Stimulated activated effector memory CD8-positive, alpha-beta T cell treated with anti-CD3 and anti-CD28 coated beads, Interleukin-12 subunit alpha, Interleukin-12 subunit beta, amount 100 ng/mL, for 72 hours (primary cell): Measurements from ENCODE around the gene KRTAP10-7.
"Not testable (repeated sequence)": the region's sequence is repeated elsewhere in the genome, so short reads cannot be mapped to it uniquely, and the experiment has no call there.

Experiments used
- ATAC-seq: fragments of 150-1000 bp; cut with Tn5 transposase; 2 replicates; pipeline ENCODE4 v1.10.0; 2021
- DNase-seq, 2 donors: peaks; one replicate each; pipeline ENCODE4 v3.0.0; 2021 to 2022; ENCODE audit warnings: low spot score in 2 of 2
- H3K27ac Mint-ChIP-seq: one replicate; pipeline ENCODE4 v1.8.0; 2022; ENCODE audit warnings: mild to moderate bottlenecking, mixed read lengths
- H3K36me3 Mint-ChIP-seq: one replicate; pipeline ENCODE4 v1.8.0; 2022; ENCODE audit warnings: mild to moderate bottlenecking, mixed read lengths
- H3K4me1 Mint-ChIP-seq: one replicate; pipeline ENCODE4 v1.8.0; 2022; ENCODE audit warnings: mixed read lengths
- H3K4me3 Mint-ChIP-seq: one replicate; pipeline ENCODE4 v1.8.0; 2022; ENCODE audit warnings: mild to moderate bottlenecking, mixed read lengths
- H3K9me3 Mint-ChIP-seq: one replicate; pipeline ENCODE4 v1.8.0; 2022; ENCODE audit warnings: mixed read lengths

The KRTAP10-7 gene

DNA sequence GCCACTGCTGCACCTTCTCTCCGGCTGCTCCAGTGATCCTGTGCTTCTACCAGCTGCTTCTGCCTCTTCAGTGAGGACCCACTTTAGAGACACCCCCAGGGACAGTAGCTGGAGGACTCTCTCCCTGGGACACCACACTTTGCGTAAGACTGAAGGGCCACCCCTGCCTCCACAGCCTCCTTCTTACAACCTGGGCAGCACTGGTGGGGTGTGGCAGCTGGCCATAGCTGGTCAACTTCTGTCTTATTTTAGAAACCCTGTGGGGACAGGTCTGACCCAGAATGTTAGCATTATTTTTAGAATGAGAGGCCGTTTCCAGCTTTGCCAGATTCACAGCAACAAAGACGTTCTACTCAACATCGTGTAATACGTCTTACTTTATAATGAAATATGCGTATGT lies 25.4 kb downstream of the KRTAP10-7 start:
- Mint-ChIP-seq H3K9me3 (peaks cover 32% of the 10 kb centered on the region), H3K4me3 (no peak overlapping the region), H3K4me1 (peaks cover 45% of the 10 kb centered on the region), H3K36me3 (no peaks in the 10 kb centered on the region), H3K27ac (no peak overlapping the region)
- no peak for DNase-seq
- no peak for ATAC-seq

DNA sequence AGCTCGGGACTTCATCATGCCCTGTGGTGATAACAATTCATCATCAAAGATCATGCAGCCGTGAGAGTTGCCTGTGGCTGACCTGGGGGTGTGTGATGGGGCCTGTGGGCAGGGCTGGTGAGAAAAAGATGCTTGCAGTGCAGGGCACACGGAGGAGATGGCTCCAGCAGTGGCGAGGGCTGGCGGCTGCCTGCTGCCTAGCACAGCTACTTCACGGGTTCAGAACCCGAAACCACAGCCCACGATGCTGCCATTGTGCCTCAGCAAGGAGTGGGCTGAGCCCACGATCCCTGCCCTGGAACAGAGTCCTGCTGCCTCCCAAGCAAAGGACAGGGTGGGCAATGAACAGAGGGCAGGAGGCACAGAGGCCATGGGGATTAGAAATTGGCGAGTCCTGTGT lies 25.9 kb downstream of the KRTAP10-7 start:
- peaks cover 36% of the 10 kb centered on the region for H3K9me3 Mint-ChIP-seq
- H3K4me3 Mint-ChIP-seq: peak overlapping the region; percentile 22
- DNase-seq (peak in 1 of 2 donors; percentile 17), ATAC-seq (peak; percentile 94)
- H3K36me3 Mint-ChIP-seq: no peaks in the 10 kb centered on the region
- H3K27ac Mint-ChIP-seq: no peak overlapping the region
- H3K4me1 Mint-ChIP-seq: peaks cover 45% of the 10 kb centered on the region

DNA sequence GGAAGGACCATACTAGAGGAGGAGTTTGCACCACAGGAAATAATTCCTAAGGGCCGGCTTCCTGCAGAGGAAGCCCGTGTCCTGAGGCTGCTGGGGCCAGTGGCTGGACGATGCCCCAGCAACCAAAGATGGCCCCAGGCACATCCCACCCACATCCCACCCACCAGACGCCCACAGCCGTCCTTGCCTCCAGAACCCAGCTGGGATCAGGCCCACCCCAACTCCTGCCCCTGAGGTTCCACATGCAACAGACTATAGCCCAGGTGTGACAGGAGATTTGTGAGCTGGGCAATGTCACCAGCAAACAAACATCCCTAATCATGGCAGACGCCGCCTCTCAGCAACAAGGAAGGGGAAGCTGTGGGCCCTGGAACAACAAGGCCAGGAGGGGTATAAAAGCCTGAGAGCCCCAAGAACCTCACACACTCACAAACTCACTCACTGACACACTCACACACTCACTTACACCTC lies 26.3 kb downstream of the KRTAP10-7 start, which contains the start of gene KRTAP10-9:
Gene KRTAP10-9, plus strand, starts transcription at position 421 of the 471 bp plus-strand sequence. CDS start 79 bp downstream, outside the sequence.
- peaks cover 39% of the 10 kb centered on the region for H3K9me3 Mint-ChIP-seq
- no peak for ATAC-seq
- H3K4me3 Mint-ChIP-seq: peak within 1 kb of the TSS; percentile 22
- peaks cover 45% of the 10 kb centered on the region for H3K4me1 Mint-ChIP-seq
- no peak for DNase-seq
- peak within 1 kb of the TSS; percentile 73 for H3K27ac Mint-ChIP-seq
- H3K36me3 Mint-ChIP-seq: no peaks in the 10 kb centered on the region

DNA sequence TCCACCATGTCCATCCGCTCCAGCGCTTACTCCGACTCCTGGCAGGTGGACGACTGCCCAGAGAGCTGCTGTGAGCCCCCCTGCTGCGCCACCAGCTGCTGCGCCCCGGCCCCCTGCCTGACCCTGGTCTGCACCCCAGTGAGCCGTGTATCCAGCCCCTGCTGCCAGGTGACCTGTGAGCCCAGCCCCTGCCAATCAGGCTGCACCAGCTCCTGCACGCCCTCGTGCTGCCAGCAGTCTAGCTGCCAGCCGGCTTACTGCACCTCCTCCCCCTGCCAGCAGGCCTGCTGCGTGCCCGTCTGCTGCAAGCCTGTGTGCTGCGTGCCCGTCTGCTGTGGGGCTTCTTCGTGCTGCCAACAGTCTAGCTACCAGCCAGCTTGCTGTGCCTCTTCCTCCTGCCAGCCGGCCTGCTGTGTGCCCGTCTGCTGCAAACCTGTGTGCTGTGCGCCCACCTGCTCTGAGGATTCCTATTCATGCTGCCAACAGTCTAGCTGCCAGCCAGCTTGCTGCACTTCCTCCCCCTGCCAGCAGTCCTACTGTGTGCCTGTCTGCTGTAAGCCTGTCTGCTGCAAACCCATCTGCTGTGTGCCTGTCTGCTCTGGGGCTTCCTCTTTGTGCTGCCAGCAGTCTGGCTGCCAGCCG lies 26.9 kb downstream of the KRTAP10-7 start:
- Mint-ChIP-seq H3K9me3 (peaks cover 43% of the 10 kb centered on the region), H3K27ac (peak overlapping the region; percentile 73), H3K4me1 (peaks cover 45% of the 10 kb centered on the region)
- not testable (repeated sequence) for H3K36me3 Mint-ChIP-seq, H3K4me3 Mint-ChIP-seq, ATAC-seq, DNase-seq

DNA sequence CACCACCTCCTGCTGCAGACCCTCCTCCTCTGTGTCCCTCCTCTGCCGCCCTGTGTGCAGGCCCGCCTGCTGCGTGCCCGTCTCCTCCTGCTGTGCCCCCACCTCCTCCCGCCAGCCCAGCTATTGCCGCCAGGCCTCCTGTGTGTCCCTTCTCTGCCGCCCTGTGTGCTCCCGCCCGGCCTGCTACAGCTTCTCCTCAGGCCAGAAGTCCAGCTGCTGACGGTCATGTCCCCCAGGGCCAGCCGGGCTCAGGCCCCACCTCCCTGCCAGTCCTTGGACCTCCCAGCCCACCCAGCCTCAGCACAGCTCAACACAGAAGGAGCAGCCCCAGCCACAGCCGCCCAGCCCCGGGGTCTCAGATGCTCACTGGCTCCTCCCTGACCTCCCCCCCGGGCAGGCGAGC lies 27.4 kb downstream of the KRTAP10-7 start:
- ATAC-seq, DNase-seq, H3K36me3 Mint-ChIP-seq, H3K4me3 Mint-ChIP-seq: not testable (repeated sequence)
- Mint-ChIP-seq H3K27ac (peak overlapping the region; percentile 73), H3K4me1 (peaks cover 45% of the 10 kb centered on the region), H3K9me3 (peaks cover 41% of the 10 kb centered on the region)

DNA sequence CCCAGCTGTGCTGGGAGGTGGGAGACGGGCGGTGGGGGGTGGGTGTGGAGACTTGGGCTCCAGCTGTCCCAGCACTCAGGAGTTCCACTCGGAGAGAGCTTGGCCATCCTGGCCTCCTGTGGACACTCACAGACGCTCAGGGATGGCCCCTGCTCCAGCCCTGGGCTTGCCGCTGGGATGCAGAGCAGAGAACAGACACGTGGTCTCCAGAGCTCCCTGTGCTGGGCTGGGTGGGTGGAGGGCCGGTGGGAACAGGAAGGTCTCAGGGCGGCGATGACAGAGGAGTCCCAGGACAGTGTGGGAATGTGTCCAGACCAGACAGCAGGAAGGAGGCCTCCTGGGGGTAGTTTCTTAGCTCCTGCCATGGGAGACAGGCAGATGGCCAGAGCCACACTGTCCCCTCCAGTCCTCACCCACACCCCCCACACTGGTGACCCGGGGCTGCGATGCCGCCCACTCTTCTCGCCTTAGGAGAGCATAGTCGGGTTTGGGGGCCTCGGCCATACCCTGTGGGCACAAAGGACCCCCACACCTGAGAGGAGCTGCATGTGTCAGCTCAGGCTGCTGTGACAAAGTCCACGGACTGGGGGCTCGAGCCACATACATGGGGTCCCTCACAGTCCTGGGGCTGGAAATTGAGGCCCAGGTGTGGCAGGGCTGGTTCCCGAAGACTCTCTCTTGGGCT lies 28.5 kb downstream of the KRTAP10-7 start:
- Mint-ChIP-seq H3K27ac (peak overlapping the region; percentile 3), H3K4me3 (no peak overlapping the region), H3K9me3 (peaks cover 39% of the 10 kb centered on the region), H3K36me3 (no peaks in the 10 kb centered on the region), H3K4me1 (peaks cover 45% of the 10 kb centered on the region)
- ATAC-seq: no peak
- DNase-seq: no peak

DNA sequence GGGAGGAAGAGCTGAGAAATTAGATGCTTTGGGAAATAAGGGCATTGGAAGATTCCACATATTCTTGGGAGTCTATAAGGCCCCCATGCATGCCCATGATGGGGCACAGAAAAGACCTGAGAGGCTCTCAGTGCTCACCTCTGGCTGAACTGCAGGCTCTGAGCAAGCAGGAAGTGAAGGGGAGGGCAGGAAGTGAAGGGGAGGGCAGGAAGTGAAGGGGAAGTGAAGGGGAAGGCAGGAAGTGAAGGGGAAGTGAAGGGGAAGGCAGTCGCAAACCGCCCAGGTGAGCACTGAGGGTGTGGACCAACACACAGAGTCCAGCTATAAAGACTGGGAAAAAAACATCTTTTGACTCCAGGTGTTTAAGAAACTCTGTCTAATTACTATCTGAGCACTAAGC lies 30.0 kb downstream of the KRTAP10-7 start:
- no peaks in the 10 kb centered on the region for H3K36me3 Mint-ChIP-seq
- peaks cover 38% of the 10 kb centered on the region for H3K4me1 Mint-ChIP-seq
- ATAC-seq: no peak
- peaks cover 28% of the 10 kb centered on the region for H3K9me3 Mint-ChIP-seq
- H3K27ac Mint-ChIP-seq: peak overlapping the region; percentile 3
- H3K4me3 Mint-ChIP-seq: no peak overlapping the region
- DNase-seq: no peak

DNA sequence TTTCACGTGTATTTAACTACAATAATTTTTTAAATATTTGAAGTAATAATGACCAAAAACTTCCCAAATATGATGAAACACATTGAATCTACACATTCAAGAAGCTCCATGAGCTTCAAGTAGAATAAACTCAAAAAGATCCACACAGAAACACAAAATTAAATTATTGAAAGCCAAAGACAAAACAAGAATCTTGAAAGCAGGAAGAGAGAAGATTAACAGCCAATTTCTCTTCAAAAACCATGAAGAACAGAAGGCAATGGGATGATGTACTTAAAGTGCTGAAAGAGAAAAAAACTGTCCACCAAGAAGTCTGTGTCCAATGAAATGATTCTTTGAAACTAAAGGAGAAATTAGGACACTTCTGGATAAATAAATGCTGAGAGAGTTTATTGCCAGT lies 31.7 kb downstream of the KRTAP10-7 start:
- Mint-ChIP-seq H3K4me3 (no peak overlapping the region), H3K9me3 (peaks cover 28% of the 10 kb centered on the region), H3K27ac (no peak overlapping the region), H3K4me1 (peaks cover 25% of the 10 kb centered on the region), H3K36me3 (no peaks in the 10 kb centered on the region)
- DNase-seq (no peak), ATAC-seq (no peak)

DNA sequence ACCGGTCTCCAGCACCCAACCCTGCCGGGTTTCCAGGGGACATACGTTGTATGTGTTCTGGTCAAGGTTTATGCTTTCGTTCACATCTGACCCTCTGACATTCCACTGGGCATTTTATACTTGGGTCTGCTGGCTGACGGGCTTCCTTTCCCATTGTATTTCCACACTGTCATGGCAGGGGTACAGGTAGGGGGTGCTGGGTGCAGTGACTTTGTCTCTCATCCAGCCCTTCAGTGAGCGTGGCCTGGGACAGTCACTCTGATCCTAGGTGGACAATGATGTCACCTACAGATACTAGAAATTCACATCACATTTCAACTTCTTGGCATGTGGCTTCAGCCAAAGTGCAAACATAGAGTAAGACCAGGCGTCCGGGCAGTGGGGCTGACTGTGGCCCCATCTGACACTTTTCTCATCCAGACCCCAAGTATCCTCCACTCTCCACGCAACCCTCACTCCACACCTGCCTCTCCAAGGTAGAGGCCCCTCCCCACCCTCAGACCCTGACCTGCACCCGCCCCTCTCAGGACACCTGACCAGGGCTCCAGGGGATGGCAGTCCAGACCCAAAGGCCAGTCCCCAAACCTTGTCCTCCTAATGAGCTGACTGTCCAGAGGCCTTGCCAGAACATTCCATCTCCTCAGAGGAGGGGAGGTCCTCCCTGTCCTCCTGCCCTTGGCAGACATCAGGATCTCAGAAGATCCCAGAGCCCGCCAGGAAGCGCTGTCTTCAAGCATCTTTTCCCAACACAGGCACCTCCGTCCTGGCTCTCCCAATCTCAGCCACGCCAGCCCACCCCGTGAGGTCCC lies 36.0 kb downstream of the KRTAP10-7 start:
- DNase-seq (no peak), ATAC-seq (no peak)
- Mint-ChIP-seq H3K4me1 (peaks cover 10% of the 10 kb centered on the region), H3K4me3 (no peak overlapping the region), H3K36me3 (no peaks in the 10 kb centered on the region), H3K27ac (no peak overlapping the region), H3K9me3 (peaks cover 20% of the 10 kb centered on the region)

DNA sequence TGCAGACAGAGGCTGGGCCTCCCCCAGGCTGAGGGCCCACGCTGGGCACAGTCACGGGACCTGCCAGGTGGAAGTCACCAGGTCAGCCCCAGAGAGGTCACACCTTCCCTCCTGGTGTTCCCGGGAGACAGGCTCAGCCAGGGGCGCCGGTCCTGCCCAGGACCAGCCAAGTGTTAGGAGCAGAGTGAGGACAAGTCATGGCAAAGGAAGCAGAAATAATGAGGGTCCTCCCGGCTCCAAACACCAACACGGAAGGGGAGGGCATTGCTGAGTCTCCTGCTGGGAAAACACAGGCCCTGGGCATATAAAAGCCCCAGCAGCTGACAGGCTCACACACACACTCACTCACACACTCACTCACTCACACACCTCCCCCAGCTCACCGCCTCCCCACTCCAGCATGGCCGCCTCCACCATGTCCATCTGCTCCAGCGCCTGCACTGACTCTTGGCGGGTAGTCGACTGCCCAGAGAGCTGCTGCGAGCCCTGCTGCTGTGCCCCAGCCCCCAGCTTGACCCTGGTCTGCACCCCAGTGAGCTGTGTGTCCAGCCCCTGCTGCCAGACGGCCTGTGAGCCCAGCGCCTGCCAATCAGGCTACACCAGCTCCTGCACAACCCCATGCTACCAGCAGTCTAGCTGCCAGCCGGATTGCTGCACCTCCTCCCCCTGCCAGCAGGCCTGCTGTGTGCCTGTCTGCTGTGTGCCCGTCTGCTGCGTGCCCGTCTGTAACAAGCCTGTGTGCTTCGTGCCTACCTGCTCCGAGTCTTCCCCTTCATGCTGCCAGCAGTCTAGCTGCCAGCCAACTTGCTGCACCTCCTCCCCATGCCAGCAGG lies 36.8 kb downstream of the KRTAP10-7 start, which contains the start of gene KRTAP10-10:
Gene KRTAP10-10, plus strand, starts transcription at position 339 of the 833 bp plus-strand sequence. Its CDS starts 62 bp downstream, at position 401.
- Mint-ChIP-seq H3K4me1 (peaks cover 10% of the 10 kb centered on the region), H3K9me3 (peaks cover 14% of the 10 kb centered on the region), H3K27ac (no peak within 1 kb of the TSS), H3K36me3 (no peaks in the 10 kb centered on the region), H3K4me3 (no peak within 1 kb of the TSS)
- no peak for DNase-seq
- no peak for ATAC-seq

DNA sequence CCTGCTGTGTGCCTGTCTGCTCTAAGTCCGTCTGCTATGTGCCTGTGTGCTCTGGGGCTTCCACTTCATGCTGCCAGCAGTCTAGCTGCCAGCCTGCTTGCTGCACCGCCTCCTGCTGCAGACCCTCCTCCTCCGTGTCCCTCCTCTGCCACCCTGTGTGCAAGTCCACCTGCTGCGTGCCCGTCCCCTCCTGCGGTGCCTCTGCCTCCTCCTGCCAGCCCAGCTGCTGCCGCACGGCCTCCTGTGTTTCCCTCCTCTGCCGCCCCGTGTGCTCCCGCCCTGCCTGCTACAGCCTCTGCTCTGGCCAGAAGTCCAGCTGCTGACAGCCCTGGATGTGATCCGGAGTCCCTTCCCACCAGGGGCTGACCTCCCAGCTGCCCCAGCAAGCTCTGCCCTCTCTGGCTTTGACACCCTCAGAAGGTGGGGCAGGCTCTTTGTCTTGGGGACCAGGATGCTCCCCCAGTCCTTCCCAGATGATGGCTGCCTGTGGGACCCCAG lies 37.5 kb downstream of the KRTAP10-7 start:
- peak in 1 of 2 donors; percentile 18 for DNase-seq
- not testable (repeated sequence) for H3K27ac Mint-ChIP-seq, ATAC-seq, H3K36me3 Mint-ChIP-seq, H3K4me1 Mint-ChIP-seq, H3K4me3 Mint-ChIP-seq
- peaks cover 12% of the 10 kb centered on the region for H3K9me3 Mint-ChIP-seq

DNA sequence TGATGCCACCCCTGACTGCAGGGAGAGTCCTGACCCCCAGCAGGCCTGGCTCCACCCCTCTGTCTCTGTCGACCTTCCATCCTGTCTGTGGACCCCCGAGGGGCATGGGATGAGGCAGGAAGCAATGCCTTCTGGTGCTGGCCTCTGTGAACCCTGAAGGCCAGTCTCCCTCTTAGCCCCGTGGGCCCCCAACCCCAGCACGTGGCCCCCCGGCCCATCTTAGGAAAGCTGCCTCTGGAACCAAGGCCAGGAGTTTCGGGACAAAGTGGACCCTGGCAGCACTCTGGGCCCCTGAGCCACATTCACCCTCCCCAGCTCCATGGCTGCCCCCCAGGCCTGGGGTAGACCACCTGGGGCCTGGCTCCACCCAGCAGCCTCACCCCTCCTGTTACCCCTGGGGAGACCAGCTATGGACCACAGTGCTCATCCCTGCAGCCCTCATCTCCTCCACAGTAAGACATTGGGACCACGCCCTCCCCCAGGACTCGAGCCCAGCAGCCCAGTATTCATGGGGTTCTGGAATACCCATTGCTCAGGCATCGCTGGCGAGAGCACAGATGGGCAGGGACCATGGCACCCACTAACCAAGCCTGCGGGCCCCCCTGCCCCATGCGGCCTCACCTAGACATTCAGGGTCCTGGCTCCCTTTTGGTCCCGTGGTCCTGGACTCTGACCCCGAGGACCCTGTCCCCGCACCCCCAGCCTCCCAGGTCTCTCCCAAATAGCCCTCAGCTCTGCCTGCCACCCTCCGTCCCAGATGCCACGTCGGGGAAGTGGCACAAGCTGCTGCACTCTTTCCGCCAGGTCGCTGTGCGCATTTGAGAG lies 38.3 kb downstream of the KRTAP10-7 start:
- H3K4me3 Mint-ChIP-seq, ATAC-seq, H3K27ac Mint-ChIP-seq, H3K36me3 Mint-ChIP-seq, H3K4me1 Mint-ChIP-seq: not testable (repeated sequence)
- H3K9me3 Mint-ChIP-seq: peaks cover 10% of the 10 kb centered on the region
- peak in 1 of 2 donors; percentile 23 for DNase-seq

DNA sequence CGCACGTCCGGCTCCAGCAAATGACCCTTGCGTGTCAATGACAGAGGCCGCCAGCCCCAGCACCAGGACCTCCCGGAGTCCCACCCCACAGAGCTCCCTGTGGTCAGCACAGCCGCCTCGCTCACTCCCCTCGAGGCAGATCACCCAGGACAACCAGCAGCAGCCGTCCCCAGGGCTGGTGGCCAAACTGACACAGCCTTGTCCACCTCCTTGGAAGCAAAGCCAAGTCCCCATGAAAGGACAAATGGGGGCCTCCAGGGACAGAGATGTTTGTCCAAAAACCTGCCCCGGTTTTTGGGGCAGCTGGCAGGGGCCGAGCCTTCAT lies 38.9 kb downstream of the KRTAP10-7 start:
- H3K9me3 Mint-ChIP-seq: peaks cover 12% of the 10 kb centered on the region
- H3K36me3 Mint-ChIP-seq: peaks cover 4% of the 10 kb centered on the region
- no peak for ATAC-seq
- H3K27ac Mint-ChIP-seq: no peak overlapping the region
- no peak overlapping the region for H3K4me3 Mint-ChIP-seq
- peak in 1 of 2 donors; percentile 35 for DNase-seq
- peaks cover 10% of the 10 kb centered on the region for H3K4me1 Mint-ChIP-seq

DNA sequence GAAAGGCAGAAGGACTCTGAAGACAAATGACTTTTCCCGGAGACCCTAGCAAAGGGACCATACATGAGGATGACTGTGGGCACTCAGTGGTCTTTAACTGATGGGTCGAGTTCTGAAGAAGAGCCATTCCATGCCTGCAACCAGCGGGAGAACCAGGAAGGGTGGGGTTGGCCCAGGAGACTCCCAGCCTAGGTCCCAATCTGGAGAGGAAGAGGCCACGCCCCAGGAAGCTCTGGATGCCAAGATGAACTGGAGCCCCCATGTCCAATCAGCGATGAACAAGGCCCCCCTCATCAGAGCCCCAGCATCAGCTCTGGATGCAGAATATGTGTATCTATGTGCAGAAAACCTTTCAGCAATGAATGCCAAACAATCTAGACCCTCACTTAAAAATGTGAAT lies 40.4 kb downstream of the KRTAP10-7 start:
- DNase-seq: no peak
- peaks cover 10% of the 10 kb centered on the region for H3K4me1 Mint-ChIP-seq
- no peak overlapping the region for H3K4me3 Mint-ChIP-seq
- H3K27ac Mint-ChIP-seq: no peak overlapping the region
- H3K9me3 Mint-ChIP-seq: peaks cover 20% of the 10 kb centered on the region
- peaks cover 6% of the 10 kb centered on the region for H3K36me3 Mint-ChIP-seq
- ATAC-seq: no peak
